ENCODE data around the gene SLC45A2. TPM values are rescaled to one million over a fixed set of nuclear protein-coding genes. Genes with fewer than 3 reads are reported as not detected.
A peak's percentile ranks its signal among the peaks of the same experiment; 100 is the strongest.
"Not testable (repeated sequence)": the region's sequence is repeated elsewhere in the genome, so short reads cannot be mapped to it uniquely, and the experiment has no call there.

The SLC45A2 gene
- total RNA-seq, 2 experiments from 2014 or later, result not detected

DNA sequence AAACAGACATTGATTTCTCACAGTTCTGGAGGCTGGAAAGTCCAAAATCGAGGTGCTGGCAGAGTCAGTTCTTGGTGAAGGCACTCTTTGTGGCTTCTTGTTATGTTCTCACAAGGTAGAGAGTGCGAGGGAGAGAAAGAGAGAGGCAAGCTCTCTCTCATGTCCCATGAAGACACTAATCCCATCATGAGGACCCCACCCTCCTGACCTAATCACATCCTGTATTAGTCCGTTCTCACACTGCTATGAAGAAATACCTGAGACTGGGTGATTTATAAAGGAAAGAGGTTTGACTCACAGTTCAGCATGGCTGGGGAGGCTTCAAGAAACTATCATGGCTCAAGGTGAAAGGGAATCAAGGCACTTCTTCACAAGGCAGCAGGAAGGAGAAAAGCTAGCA, 29.1 kb upstream of the SLC45A2 start:
- DNase-seq, result no peak
- Mint-ChIP-seq H3K4me3 (no peak overlapping the region), H3K27me3 (no peaks in the 10 kb centered on the region), H3K9me3 (peaks cover 3% of the 10 kb centered on the region), H3K27ac (no peak overlapping the region), H3K4me1 (peaks cover 20% of the 10 kb centered on the region), H3K36me3 (peaks cover 3% of the 10 kb centered on the region)

DNA sequence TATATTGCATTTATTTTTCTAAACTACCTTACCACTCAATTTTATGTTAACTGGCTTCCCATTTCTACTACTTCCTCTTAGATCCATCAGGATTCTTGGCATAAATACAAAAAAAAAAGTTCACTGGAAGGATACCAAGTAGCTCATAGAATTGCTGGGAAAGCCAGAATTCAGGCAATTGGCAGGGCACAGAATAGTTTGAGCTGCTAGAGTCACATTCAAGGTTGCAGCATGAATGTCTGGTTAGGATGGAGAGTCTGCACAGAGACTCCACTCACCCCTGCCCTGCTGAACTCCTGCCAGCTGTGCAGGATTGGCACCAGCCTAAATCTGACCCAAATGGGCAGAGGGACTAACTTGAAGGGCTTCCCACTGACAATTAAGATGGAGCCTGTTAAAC, 28.3 kb upstream of the SLC45A2 start:
- Mint-ChIP-seq H3K36me3 (peaks cover 3% of the 10 kb centered on the region), H3K9me3 (peaks cover 3% of the 10 kb centered on the region), H3K4me3 (no peak overlapping the region), H3K27me3 (no peaks in the 10 kb centered on the region), H3K27ac (no peak overlapping the region), H3K4me1 (peaks cover 22% of the 10 kb centered on the region)
- DNase-seq, result no peak

DNA sequence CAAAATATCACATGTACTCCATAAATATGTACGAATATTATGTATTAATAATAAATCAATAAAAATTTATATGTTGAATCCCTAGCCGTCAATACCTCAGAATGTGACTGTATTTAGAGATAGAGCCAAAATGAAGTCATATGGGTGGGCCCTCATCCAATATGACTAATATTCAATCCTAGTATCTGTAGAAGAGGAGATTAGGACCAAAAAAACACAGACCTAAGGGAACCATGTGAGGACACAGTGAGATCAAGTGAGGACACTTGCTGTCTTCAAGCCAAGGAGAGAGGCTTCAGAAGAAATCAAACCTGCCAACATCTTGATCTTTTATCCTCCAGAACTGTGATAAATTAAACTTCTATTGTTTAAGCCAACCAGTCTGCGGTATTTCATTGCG, 27.0 kb upstream of the SLC45A2 start:
- H3K4me1 Mint-ChIP-seq, result peaks cover 29% of the 10 kb centered on the region
- H3K27me3 Mint-ChIP-seq, result no peaks in the 10 kb centered on the region
- no peak overlapping the region for H3K4me3 Mint-ChIP-seq
- H3K9me3 Mint-ChIP-seq, result peaks cover 3% of the 10 kb centered on the region
- H3K27ac Mint-ChIP-seq, result no peak overlapping the region
- peaks cover 3% of the 10 kb centered on the region for H3K36me3 Mint-ChIP-seq
- DNase-seq, result no peak

DNA sequence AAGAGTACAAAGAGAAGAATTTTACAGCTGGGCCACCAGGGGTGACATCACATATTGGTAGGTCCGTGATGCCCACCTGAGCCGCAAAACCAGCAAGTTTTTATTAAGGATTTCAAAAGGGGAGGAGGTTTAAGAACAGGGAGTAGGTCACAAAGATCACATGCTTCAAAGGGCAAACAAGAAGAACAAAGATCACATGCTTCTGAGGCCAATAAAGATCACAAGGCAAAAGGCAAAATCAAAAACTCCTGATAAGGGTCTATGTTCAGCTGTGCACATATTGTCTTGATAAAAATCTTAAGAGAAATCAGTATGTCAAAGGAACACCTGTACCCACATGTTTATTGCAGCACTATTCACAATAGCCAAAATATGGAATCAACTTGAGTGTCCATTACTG, 25.7 kb upstream of the SLC45A2 start:
- not testable (repeated sequence) for H3K27me3 Mint-ChIP-seq, H3K4me3 Mint-ChIP-seq, H3K27ac Mint-ChIP-seq, H3K36me3 Mint-ChIP-seq, DNase-seq, H3K9me3 Mint-ChIP-seq
- H3K4me1 Mint-ChIP-seq, result peaks cover 32% of the 10 kb centered on the region

DNA sequence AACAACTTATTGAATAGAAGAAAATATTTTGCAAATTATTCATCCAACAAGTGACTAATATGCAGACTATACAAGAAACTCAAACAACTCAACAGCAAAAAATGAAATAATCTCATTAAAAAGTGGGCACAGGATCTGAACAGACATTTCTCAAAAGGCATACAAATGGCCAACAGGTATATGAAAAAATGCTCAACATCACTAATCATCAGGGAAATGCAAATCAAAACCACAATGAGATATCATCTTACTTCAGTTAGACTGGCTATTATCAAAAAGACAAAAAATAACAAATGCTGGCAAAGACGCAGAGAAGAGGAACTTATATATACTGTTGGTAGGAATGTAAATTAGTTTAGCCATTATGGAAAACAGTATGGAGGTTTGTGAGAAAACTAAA, 25.1 kb upstream of the SLC45A2 start:
- Mint-ChIP-seq H3K4me3 (no peak overlapping the region), H3K9me3 (peaks cover 3% of the 10 kb centered on the region)

DNA sequence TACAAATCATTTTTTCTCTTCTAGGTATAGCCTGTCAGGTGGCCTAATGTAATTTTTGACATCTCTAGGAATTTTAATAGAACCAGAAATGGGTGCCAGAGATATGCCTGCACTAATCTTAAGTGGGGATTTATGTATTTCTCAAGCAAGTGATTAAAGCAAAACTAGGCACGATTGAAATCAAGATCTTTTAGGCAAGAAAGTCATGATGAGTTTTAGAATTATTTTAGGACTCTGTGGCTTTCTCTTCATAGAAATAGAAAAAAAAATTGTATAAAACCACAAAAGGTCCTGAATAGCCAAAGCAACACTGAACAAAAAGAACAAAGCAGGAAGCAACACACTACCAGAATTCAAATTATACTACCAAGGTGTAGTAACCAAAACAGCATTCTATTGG, 24.3 kb upstream of the SLC45A2 start:
- Mint-ChIP-seq H3K9me3 (peaks cover 2% of the 10 kb centered on the region), H3K4me1 (peaks cover 31% of the 10 kb centered on the region), H3K27me3 (no peaks in the 10 kb centered on the region), H3K27ac (peak overlapping the region; percentile 90), H3K4me3 (peak overlapping the region; percentile 90), H3K36me3 (no peaks in the 10 kb centered on the region)
- DNase-seq, result no peak

More for the DNA sequence above, 25.1 kb upstream of the SLC45A2 start:
- Mint-ChIP-seq H3K36me3 (no peaks in the 10 kb centered on the region), H3K27ac (no peak overlapping the region), H3K27me3 (no peaks in the 10 kb centered on the region), H3K4me1 (peaks cover 29% of the 10 kb centered on the region)
- DNase-seq, result no peak

DNA sequence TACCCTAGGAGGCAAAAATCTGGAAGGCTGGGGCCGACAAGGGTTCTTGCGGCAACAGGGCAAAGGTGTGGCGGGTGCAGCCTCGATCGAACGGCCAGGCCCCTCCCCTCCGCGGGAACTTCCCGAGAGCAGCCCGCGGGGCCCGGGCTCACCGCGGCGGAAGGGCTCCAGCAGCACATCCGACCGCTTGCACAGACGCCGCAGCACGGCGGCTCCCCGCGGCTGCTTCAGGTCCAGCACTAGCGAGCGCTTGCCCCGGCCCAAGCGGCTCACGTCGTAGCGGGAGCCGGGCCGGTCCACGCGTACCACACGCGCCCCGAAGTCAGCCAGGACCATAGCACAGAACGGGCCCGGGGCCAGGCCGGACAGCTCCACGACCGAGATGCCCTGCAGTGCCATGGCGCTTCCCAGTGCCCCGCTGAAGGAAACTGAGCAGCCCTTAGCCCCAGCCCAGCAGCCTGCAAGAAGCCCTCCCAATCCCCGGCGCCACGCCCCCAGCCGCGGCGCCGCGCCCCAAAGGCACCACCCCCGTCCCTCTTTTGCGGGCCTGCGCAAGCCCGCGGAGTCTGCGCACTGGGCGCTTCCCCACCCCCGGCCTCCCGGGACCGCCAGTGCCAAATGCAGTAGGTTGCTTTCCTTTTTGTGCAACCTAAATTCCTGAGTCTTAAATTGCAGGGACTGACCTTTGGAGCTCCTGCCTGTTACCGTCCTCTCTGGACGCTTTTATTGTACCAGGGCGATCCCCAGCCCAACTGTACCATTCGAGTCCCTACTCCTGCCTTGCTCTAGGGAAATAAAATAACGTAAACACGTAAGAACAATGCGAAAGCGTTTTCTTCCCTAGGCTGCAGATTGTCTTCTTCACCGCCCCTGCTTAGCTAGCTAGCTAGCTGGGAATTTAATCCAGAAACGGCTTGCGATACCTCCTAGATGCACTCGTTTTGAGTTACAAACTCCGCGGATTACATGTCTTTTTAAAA, 23.4 kb upstream of the SLC45A2 start, which contains the start of gene AMACR:
TSS of gene AMACR (minus strand) at position 430 of the 980 bp plus-strand sequence. CDS start at position 399, 31 bp downstream.
- peak within 1 kb of the TSS; percentile 90 for H3K27ac Mint-ChIP-seq
- H3K36me3 Mint-ChIP-seq, result no peaks in the 10 kb centered on the region
- DNase-seq, result peak; percentile 88
- H3K27me3 Mint-ChIP-seq, result no peaks in the 10 kb centered on the region
- H3K9me3 Mint-ChIP-seq, result no peaks in the 10 kb centered on the region
- peaks cover 30% of the 10 kb centered on the region for H3K4me1 Mint-ChIP-seq
- peak within 1 kb of the TSS; percentile 90 for H3K4me3 Mint-ChIP-seq

DNA sequence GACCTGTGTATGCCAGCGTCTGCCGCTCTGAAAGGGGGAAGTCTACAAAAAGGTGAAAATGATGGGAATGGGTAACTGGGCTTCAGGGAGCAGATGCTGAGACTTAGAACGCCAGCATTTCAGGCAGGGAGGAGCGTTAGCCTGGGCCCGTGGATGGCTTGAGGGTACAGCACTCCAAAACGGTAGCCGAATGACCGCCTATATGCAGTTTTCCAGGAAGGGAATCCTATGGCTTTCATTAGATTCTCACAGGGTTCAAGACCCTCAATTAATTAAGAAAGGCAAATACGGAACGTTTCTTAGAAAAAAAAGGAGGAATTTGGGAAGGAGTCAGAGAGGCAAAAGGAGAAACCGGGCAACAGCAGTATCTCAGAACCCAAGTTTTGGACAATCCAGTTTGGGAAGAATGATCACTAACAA, 22.7 kb upstream of the SLC45A2 start:
- Mint-ChIP-seq H3K4me3 (peak overlapping the region; percentile 90), H3K36me3 (no peaks in the 10 kb centered on the region), H3K27ac (peak overlapping the region; percentile 88), H3K27me3 (no peaks in the 10 kb centered on the region), H3K9me3 (no peaks in the 10 kb centered on the region), H3K4me1 (peaks cover 30% of the 10 kb centered on the region)
- no peak for DNase-seq

DNA sequence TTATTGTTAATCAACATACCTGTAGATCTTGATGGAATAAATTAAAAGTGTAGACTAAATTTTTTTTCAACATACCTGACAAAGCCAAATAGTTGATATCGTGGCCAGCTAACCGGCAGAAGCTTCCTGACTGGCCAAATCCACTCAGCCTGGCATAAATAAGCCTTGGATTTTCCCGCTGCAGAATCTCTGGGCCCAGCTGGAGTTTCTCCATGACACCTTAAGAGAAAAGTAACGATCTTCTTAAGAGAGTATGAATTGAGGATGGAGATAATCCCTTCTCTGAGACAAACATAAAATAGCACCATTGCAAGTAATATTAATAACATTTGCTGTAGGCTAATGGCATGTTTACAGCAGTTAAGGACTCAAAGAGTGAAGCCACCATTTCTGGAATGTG, 21.2 kb upstream of the SLC45A2 start:
- Mint-ChIP-seq H3K9me3 (no peaks in the 10 kb centered on the region), H3K36me3 (no peaks in the 10 kb centered on the region), H3K4me1 (peaks cover 30% of the 10 kb centered on the region), H3K27ac (no peak overlapping the region), H3K4me3 (no peak overlapping the region), H3K27me3 (no peaks in the 10 kb centered on the region)
- no peak for DNase-seq

DNA sequence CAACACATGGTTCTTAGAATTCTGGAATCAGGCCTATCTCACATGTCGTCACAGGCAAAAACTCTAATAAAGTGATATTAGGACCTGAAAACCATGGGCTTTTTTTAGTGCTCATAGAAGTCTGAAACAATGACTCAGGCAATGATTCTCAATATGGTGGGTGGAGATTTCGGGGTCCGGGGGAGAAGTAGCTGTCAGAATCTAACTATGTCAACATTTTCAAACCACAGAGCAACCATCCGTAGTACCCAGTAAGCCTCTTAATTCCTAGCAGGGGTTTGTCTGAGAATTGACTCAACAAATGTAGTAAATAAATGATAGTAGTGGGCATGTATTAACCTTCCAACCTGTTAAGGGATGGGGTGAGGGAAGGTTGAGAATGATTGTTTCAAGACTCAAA, 20.7 kb upstream of the SLC45A2 start:
- Mint-ChIP-seq H3K36me3 (no peaks in the 10 kb centered on the region), H3K4me1 (peaks cover 30% of the 10 kb centered on the region), H3K27ac (no peak overlapping the region), H3K4me3 (no peak overlapping the region), H3K27me3 (no peaks in the 10 kb centered on the region), H3K9me3 (no peaks in the 10 kb centered on the region)
- no peak for DNase-seq

DNA sequence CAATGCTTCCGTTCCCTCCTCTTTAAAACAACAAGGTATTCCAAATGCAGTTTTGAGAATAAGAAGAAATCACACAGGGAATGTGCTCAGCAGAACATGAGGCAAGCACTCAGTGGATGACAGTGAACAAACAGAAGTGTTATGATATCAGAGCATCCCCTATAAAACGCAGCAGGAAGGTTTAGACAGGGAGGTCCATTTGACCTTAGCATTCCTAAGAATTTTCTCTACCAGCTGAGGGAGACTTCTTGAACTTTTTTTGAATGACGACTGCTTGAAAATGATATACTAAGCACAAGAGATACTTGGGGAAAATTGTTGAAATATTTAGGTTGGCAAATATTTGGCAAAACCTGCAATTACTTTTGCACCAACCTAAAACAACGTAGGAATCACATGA, 19.4 kb upstream of the SLC45A2 start:
- Mint-ChIP-seq H3K36me3 (no peaks in the 10 kb centered on the region), H3K27me3 (no peaks in the 10 kb centered on the region), H3K4me1 (peaks cover 26% of the 10 kb centered on the region), H3K27ac (no peak overlapping the region), H3K9me3 (no peaks in the 10 kb centered on the region), H3K4me3 (no peak overlapping the region)
- no peak for DNase-seq

DNA sequence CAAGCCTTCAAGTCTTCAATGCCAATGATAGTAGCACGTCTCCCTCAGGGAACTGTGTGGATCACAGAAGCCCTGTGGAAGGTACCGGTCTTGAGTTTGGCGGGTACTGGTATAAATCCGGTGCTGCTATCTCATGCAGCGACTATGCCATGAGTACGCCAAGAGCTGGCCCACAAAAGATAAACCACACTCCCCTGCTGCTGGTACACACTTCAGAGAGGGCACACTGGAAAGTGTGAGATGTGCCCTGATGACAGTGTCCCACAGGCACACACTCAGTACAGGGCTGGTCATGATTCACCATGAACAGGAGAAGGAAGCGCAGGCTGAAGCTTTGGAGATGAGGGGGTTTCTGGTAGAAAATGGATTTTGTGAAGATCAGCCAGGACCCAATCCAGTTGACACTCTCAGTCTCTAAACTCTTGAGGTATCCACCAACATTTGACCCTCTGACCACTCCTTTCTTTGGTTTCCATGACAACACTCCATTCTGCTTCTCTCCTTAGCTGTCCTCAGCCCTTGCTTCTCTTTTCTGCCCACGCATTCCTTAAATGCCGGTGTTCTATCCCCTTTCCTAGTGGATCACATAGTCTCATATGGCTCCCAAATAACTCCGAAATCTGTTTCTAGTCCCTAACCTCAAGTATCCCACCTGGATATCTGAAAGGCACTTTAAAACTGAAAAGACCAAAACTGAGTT, 18.3 kb upstream of the SLC45A2 start:
- Mint-ChIP-seq H3K27me3 (no peaks in the 10 kb centered on the region), H3K27ac (no peak overlapping the region), H3K4me1 (peaks cover 19% of the 10 kb centered on the region), H3K36me3 (no peaks in the 10 kb centered on the region), H3K9me3 (no peaks in the 10 kb centered on the region), H3K4me3 (no peak overlapping the region)
- DNase-seq, result no peak

DNA sequence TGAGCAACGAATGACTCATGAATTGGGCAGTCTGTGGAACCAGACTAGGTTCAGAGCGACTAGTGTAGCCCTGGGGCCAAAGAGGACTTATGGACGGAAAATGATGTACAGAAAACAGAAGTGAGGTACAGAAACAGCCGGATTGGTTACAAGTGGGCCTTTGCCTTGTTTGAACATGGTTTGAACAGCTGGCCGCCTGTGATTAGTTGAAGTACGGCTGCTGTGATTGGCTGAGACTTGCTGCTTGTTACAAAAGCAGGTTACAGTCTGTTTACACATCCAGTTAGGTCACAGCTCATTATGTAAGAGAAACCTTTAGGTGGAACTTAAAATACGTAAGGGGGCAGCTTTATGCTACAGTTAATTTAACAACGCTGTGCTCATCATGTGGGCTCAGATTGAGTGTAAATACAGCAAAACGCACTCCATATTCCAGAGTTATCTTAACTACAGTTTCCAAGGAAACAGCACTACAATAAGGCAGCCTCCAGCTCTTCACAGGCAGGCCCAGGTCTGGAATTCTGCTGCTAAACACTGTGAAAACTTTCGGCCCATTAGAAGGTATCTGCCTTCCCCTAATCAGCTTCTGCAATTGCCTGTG, 16.8 kb upstream of the SLC45A2 start:
- peaks cover 15% of the 10 kb centered on the region for H3K4me1 Mint-ChIP-seq
- H3K27ac Mint-ChIP-seq, result no peak overlapping the region
- H3K4me3 Mint-ChIP-seq, result no peak overlapping the region
- DNase-seq, result no peak
- H3K36me3 Mint-ChIP-seq, result no peaks in the 10 kb centered on the region
- H3K9me3 Mint-ChIP-seq, result no peaks in the 10 kb centered on the region
- no peaks in the 10 kb centered on the region for H3K27me3 Mint-ChIP-seq

DNA sequence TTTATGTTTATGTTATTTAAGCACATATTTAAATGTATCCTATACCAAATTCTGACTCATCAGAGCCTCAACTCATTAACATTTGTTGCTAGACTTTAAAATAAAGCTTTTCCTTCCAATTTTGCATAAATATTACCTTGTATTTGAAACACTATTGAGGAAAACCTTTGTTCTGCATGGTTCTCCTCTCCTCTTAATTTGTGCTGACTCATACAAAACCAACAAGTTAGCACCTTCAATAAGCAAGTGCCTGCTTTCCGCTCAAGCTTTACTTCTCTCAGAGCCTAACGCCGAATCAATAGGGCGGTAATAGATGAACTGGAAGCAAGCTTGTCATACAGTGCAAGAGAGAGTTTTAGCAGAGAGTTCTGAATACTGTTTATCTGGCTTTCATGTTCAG, 15.5 kb upstream of the SLC45A2 start:
- DNase-seq, result no peak
- no peaks in the 10 kb centered on the region for H3K36me3 Mint-ChIP-seq
- no peak overlapping the region for H3K27ac Mint-ChIP-seq
- peaks cover 8% of the 10 kb centered on the region for H3K4me1 Mint-ChIP-seq
- H3K27me3 Mint-ChIP-seq, result no peaks in the 10 kb centered on the region
- H3K4me3 Mint-ChIP-seq, result no peak overlapping the region
- no peaks in the 10 kb centered on the region for H3K9me3 Mint-ChIP-seq

DNA sequence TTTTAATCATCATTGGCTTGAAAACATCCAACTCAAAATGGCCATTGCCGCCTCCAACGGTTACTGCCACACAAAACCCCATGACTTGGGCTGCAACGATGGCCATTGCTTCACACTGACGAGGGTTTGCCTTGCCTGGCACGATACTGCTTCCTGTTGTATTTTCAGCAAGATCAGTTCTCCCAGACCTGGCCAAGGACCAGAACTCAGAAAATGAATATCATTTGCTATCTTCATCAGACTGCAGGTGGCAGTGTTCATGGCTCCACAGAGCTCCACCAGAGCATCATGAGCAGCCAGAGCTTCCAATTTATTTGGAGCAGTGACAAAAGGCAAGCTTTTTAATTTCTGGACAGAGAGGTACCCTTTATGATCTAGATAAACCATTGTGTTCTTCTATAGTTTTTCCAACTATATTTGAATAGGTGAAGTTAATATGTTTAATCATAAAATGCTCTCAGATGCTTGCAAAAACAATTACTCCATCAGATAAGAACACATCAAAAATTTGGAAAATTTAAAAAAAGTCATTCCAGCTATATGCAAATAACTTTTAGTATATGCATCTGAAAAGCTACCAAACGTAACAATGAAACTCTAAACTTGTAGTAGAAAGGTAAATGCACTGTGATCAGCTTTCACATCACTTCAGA, 13.0 kb upstream of the SLC45A2 start:
- H3K36me3 Mint-ChIP-seq, result no peaks in the 10 kb centered on the region
- H3K27ac Mint-ChIP-seq, result no peak overlapping the region
- DNase-seq, result no peak
- no peak overlapping the region for H3K4me3 Mint-ChIP-seq
- H3K4me1 Mint-ChIP-seq, result peaks cover 9% of the 10 kb centered on the region
- no peaks in the 10 kb centered on the region for H3K9me3 Mint-ChIP-seq
- no peaks in the 10 kb centered on the region for H3K27me3 Mint-ChIP-seq
